Stimulated activated naive CD8-positive, alpha-beta T cell treated with anti-CD3 and anti-CD28 coated beads, Interleukin-15, amount 100 ng/mL, for 72 hours (primary cell): ENCODE data around the gene RBM8A.

Experiments
- ATAC-seq: fragments of 150-1000 bp; cut with Tn5 transposase; 2 replicates; pipeline ENCODE4 v1.10.0; 2021; ENCODE audit warnings: mild to moderate bottlenecking, moderate library complexity
- DNase-seq, 2 donors: peaks; one replicate each; pipeline ENCODE4 v3.0.0; 2021 to 2022
- H3K27ac Mint-ChIP-seq, 2 donors: one replicate each; pipeline ENCODE4 v1.8.0; 2022; ENCODE audit warnings: mild to moderate bottlenecking in 2 of 2, mixed read lengths in 2 of 2, moderate library complexity in 2 of 2
- H3K27me3 Mint-ChIP-seq: one replicate; pipeline ENCODE4 v1.8.0; 2022; ENCODE audit warnings: mixed read lengths
- H3K4me1 Mint-ChIP-seq: one replicate; pipeline ENCODE4 v1.8.0; 2022; ENCODE audit warnings: mild to moderate bottlenecking, mixed read lengths
- H3K4me3 Mint-ChIP-seq, 2 donors: one replicate each; pipeline ENCODE4 v1.8.0; 2022; ENCODE audit warnings: mild to moderate bottlenecking in 2 of 2, mixed read lengths in 2 of 2, moderate library complexity in 1 of 2
- H3K9me3 Mint-ChIP-seq, 2 donors: one replicate each; pipeline ENCODE4 v1.8.0; 2022; ENCODE audit warnings: mixed read lengths in 2 of 2

RBM8A gene

DNA sequence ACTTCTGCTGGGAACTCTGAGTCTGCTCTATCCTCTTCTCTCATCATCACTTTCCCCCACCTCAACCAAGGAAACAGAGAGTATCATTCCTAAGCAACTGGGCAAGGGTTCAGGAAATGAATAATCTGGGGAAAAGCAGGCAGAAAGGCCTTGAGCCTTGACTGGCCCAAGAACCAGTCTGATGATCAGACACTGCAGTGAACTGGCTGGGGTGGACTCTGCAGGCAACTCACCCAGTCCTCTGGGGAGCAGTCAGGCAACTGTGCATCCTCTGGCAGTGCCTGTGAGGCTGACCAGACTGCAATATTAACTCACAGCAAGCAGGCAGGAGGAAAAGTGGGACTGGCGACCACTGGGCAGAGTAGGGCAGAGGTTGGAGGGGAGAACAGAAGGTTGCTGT, 42.6 kb downstream of the RBM8A start:
- H3K4me1 Mint-ChIP-seq = peaks cover 20% of the 10 kb centered on the region
- H3K4me3 Mint-ChIP-seq = peak overlapping the region; percentile 79 to 86
- H3K27me3 Mint-ChIP-seq = peaks cover 39% of the 10 kb centered on the region
- no peak for ATAC-seq
- H3K9me3 Mint-ChIP-seq = no peaks in the 10 kb centered on the region
- H3K27ac Mint-ChIP-seq = no peak overlapping the region
- DNase-seq = no peak

DNA sequence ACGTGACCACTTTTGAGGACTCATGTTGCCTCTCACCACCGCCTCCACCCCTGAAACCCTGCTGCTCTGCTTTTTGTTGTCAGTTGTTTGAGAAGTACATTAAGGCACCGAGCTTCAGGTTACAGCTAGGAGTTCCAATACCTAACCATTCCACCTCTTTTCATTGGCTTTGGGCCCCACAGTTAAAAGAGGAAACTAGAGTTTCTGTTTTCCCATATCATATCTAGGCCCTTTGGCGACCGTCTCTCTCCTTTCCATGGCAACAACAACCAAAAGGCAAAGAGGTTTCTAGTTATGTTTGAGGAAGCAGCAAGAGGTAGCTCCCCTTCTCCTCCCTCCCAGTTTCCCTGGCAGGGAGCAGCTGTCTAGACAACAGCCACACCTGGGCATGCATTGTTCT, 47.5 kb downstream of the RBM8A start:
- DNase-seq = no peak
- H3K27me3 Mint-ChIP-seq = peaks cover 45% of the 10 kb centered on the region

DNA sequence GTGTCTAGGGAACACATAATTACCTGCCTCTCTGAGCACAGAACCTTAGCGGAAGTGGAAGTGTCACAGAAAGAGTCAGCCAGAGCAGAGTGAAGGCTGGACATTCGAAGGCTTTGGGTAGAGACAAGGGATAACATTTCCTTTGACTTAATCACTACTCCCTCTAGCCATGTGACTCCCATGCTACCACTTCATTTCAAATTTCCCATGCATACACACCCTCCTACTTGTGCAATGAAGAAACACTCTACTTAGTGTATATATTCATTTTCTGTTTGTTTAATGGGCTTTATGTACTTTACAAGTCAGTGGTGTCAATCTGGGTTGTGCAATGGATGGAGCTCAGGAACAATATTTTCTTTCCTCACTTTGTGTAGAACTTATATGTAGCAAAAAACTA, 48.6 kb downstream of the RBM8A start:
- no peak overlapping the region for H3K27ac Mint-ChIP-seq
- peaks cover 38% of the 10 kb centered on the region for H3K27me3 Mint-ChIP-seq
- DNase-seq = no peak

More for the DNA sequence above, 47.5 kb downstream of the RBM8A start:
- Mint-ChIP-seq H3K27ac (no peak overlapping the region), H3K9me3 (no peaks in the 10 kb centered on the region), H3K4me1 (peaks cover 4% of the 10 kb centered on the region), H3K4me3 (no peak overlapping the region)
- ATAC-seq = no peak

DNA sequence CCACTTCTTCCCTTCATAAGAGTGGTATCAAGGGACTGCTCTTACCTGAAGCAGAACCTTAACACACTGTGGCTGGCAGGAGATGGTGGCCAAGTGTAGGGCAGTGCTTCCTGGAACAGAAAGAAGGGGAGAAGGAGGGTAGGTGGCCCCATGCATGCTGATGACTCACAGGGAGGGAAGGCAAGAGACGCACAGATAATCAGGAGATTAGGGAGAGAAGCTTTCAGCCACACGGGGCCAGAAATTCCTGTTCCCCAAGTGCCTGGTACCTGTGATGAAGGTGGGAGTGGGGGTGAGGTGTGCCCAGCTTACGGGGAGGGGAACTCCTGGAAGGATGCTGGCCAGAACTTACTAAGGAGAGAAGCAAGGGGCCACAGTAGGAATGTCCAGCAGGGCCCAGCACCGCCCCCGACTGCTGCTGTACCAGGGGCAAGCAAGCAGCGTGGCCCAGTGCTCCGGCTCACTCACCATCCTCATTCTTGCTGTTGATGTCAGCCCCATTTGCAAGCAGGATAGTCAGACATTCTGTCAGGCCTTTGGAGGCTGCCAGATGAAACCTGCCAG, 49.3 kb downstream of the RBM8A start:
- no peak for ATAC-seq
- H3K4me1 Mint-ChIP-seq = peaks cover 2% of the 10 kb centered on the region
- no peak for DNase-seq
- peaks cover 38% of the 10 kb centered on the region for H3K27me3 Mint-ChIP-seq
- H3K27ac Mint-ChIP-seq = peak overlapping the region in 1 of 2 donors; percentile 86
- H3K4me3 Mint-ChIP-seq = no peak overlapping the region
- no peaks in the 10 kb centered on the region for H3K9me3 Mint-ChIP-seq

More for the DNA sequence above, 48.6 kb downstream of the RBM8A start:
- no peaks in the 10 kb centered on the region for H3K9me3 Mint-ChIP-seq
- no peaks in the 10 kb centered on the region for H3K4me1 Mint-ChIP-seq
- no peak for ATAC-seq
- H3K4me3 Mint-ChIP-seq = no peak overlapping the region

DNA sequence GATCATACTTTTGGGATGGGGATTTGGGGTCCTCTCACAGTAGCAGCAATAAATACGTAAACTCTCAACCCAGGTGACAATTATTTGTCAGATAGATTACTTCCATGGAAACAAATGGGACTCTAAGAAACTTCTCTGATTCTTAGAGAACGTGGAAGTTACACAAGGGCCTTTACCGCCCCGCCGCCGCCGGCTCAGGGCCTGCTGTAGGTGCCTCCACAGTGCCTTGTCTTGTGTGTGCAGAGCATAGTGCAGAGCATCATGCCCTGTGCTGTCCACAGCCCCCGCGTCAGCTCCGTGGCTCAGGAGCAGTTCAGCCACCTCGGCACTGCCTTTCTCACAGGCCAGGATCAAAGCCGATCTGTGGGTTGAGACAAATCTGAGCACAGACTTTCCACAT, 52.6 kb downstream of the RBM8A start:
- H3K4me1 Mint-ChIP-seq = peaks cover 19% of the 10 kb centered on the region
- H3K4me3 Mint-ChIP-seq = no peak overlapping the region
- ATAC-seq = no peak
- H3K27ac Mint-ChIP-seq = no peak overlapping the region
- H3K27me3 Mint-ChIP-seq = peaks cover 33% of the 10 kb centered on the region
- no peaks in the 10 kb centered on the region for H3K9me3 Mint-ChIP-seq
- DNase-seq = no peak

DNA sequence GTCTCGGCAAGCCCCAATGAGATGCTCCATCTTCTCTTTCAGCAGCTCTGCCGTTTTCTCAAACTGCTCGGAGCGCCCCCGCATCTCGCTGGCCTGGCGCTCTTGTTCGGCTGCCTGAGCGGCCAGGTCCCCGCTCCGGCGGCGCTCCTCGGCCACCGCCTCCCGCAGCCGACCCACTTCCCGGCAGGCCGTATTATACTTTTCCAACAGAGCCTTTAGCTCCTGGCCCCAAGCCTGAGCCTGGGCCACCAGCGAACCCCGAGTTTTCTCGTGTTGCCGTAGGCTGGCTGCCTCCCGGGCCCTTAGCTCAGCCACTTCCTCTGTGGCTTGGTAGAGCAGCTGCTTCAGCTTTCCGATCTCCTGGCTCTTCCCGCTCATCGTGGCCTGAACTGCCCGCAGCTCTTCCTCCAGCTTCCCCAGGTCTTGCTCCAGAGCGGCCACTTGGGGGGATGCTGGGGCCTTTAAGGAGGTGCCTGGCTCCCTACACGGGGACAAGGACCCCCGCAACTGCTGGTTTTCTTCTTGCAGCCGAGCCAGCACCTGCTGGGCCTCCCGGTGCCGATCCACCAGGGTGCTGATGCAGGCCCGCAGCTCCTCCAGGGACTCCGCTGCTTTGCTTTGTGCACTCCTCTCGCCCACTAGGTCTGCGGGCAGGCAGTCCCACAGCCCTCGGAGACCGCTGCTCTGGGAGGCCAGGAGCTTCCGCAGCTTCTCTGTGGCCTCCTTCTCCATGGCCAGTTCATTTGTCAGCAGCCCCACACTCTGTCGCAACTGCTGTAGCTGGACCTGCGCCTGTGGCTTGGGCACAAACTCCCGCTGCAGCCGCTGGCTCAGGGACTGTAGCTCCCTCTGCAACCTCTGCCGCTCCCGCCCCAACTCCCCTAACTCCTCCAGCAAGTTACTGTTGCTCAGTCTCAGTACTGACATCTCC, 55.0 kb downstream of the RBM8A start:
- ATAC-seq (peak; percentile 87), DNase-seq (peak; percentile 52)
- Mint-ChIP-seq H3K9me3 (no peaks in the 10 kb centered on the region), H3K27me3 (peaks cover 43% of the 10 kb centered on the region), H3K4me1 (peaks cover 24% of the 10 kb centered on the region), H3K4me3 (peak overlapping the region; percentile 77 to 82), H3K27ac (peak overlapping the region; percentile 72 to 94)
